ENCODE results near the gene CBX3. TPM values are rescaled to one million over a fixed set of nuclear protein-coding genes. Genes with fewer than 3 reads are reported as not detected.

Gene CBX3
- total and polyA plus RNA-seq, 10 of the 15 experiments (the other 5 are each of a cell fraction or from before 2014, with no cell fraction given): 153 to 307 (median 225) TPM

DNA sequence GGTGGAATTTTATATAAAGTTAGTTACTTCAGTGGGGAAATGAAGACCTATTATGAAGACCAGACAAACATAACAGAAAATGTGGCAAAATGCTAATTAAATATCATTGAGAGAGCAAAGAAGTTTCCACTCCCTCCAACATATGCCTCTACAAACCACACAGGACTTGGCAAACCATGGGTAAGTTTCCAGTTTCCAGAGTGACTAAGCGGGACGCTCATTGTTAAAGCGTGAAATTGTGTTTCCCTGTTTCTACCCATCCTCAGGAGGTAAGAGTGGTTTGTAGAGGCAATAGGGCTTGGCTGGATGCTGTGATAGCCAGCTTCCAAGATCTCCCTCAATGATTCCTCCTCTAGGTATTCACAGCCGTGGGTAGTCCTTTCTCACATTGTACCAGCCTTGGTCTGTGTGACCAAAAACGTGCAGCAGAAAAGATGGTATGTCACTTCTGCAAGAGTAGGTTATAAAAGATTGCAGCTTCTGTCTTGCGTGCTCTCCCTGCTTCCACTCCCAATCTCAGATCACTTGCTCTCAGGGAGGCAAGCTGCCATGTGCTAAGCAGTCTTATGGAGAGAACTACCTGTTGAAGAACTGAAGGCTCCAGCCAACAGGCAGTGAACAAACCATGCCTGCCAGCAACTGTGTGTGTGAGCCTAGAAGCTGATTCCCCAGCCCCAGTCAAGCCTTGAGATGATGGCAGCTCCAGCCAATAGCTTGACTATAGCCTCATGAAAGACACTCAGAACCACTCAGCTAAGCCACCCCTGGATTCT lies 35.7 kb downstream of the CBX3 start:
- H3K27me3 ChIP-seq (replicated peaks in 1 of 2; ENCODE audit: control insufficient read depth in 2 of 2, insufficient read depth in 2 of 2, low read length in 1 of 2): peaks cover 0 to 3% of the 10 kb centered on the region in 2 experiments; a peak in 1 of 4 replicates
- H3K79me2 ChIP-seq (ENCODE audit: control insufficient read depth, insufficient read depth, low read length): no peaks in the 10 kb centered on the region
- no peak overlapping the region for H3K4me3 ChIP-seq
- no TSS peak for BruUV-seq (replicated peaks)
- in situ Hi-C loops (cut with MboI): no loop called here
- no peaks in the 10 kb centered on the region for H3K4me1 ChIP-seq (ENCODE audit: control insufficient read depth, insufficient read depth, low read length)
- SMC1A ChIA-PET (ENCODE audit: uncharacterized antibody, unreplicated experiment): interaction anchor here (0.5 kb wide), 1 partner anchor 13 kb away, joined by 5 read pairs; no protein-coding TSS in a partner anchor
- no peaks in the 10 kb centered on the region for H3K9me3 ChIP-seq (replicated peaks; ENCODE audit: control insufficient read depth, insufficient read depth, low read length)
- intact Hi-C loops (cut with micrococcal nuclease; ENCODE audit: unreplicated experiment): no loop called here
- DNase-seq (ENCODE audit: low read depth, low spot score) (no peak), FAIRE-seq (no peak), ATAC-seq (no peak)
- no peak overlapping the region for H2AFZ ChIP-seq (ENCODE audit: control insufficient read depth, low read depth, low read length)
- no peak overlapping the region for H3K9ac ChIP-seq (ENCODE audit: control insufficient read depth, insufficient read depth, low read length)
- H3K4me2 ChIP-seq (ENCODE audit: control insufficient read depth, insufficient read depth): no peak overlapping the region
- POLR2A ChIA-PET: no interaction called here
- H3K27ac ChIP-seq (ENCODE audit: control insufficient read depth, insufficient read depth): no peak overlapping the region
- RAD21 ChIA-PET (ENCODE audit: unreplicated experiment): no interaction called here
- no peaks in the 10 kb centered on the region for H3K36me3 ChIP-seq (ENCODE audit: control insufficient read depth in 2 of 2, insufficient read depth in 2 of 2, low read length in 1 of 2)
- no peaks in the 10 kb centered on the region for H4K20me1 ChIP-seq (ENCODE audit: control insufficient read depth, insufficient read depth)
- CTCF ChIA-PET: no interaction called here
- 64% methylated on average over 6 of the region's 6 CpGs for WGBS (ENCODE audit: insufficient coverage, insufficient replicate concordance, low lambda C conversion rate, missing lambda C conversion rate)
- TF ChIP-seq, protein P1, sequence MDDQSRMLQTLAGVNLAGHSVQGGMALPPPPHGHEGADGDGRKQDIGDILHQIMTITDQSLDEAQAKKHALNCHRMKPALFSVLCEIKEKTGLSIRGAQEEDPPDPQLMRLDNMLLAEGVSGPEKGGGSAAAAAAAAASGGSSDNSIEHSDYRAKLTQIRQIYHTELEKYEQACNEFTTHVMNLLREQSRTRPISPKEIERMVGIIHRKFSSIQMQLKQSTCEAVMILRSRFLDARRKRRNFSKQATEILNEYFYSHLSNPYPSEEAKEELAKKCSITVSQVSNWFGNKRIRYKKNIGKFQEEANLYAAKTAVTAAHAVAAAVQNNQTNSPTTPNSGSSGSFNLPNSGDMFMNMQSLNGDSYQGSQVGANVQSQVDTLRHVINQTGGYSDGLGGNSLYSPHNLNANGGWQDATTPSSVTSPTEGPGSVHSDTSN (IDR thresholded peaks at IDR 0.05; ENCODE audit: insufficient replicate concordance, low read depth, low read length): no peak
- TF ChIP-seq NR2F1 (conservative IDR thresholded peaks at IDR 0.05) (no peak), SREBF1 (IDR thresholded peaks at IDR 0.05; ENCODE audit: low read length) (no peak), SMARCA5 (IDR thresholded peaks at IDR 0.05) (no peak), TAF1 (IDR thresholded peaks at IDR 0.05; ENCODE audit: borderline replicate concordance, low read depth, low read length) (no peak), ZNF24 (IDR thresholded peaks at IDR 0.05) (no peak), KLF5 (IDR thresholded peaks at IDR 0.05; ENCODE audit: partially characterized antibody) (no peak), FOS (IDR thresholded peaks at IDR 0.05; ENCODE audit: borderline replicate concordance, extremely low read depth, insufficient read length) (no peak), BACH1 (IDR thresholded peaks at IDR 0.05; ENCODE audit: borderline replicate concordance) (no peak), SREBF2 (IDR thresholded peaks at IDR 0.05; ENCODE audit: low read length) (no peak), POLR2AphosphoS5 (IDR thresholded peaks at IDR 0.05; ENCODE audit: low read length) (no peak), STAT3 (IDR thresholded peaks at IDR 0.05; ENCODE audit: low read depth, low read length) (no peak)
- TF ChIP-seq, protein P2, sequence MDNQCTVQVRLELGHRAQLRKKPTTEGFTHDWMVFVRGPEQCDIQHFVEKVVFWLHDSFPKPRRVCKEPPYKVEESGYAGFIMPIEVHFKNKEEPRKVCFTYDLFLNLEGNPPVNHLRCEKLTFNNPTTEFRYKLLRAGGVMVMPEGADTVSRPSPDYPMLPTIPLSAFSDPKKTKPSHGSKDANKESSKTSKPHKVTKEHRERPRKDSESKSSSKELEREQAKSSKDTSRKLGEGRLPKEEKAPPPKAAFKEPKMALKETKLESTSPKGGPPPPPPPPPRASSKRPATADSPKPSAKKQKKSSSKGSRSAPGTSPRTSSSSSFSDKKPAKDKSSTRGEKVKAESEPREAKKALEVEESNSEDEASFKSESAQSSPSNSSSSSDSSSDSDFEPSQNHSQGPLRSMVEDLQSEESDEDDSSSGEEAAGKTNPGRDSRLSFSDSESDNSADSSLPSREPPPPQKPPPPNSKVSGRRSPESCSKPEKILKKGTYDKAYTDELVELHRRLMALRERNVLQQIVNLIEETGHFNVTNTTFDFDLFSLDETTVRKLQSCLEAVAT (IDR thresholded peaks at IDR 0.05): no peak
- TF ChIP-seq, protein P3, sequence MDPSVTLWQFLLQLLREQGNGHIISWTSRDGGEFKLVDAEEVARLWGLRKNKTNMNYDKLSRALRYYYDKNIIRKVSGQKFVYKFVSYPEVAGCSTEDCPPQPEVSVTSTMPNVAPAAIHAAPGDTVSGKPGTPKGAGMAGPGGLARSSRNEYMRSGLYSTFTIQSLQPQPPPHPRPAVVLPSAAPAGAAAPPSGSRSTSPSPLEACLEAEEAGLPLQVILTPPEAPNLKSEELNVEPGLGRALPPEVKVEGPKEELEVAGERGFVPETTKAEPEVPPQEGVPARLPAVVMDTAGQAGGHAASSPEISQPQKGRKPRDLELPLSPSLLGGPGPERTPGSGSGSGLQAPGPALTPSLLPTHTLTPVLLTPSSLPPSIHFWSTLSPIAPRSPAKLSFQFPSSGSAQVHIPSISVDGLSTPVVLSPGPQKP (IDR thresholded peaks at IDR 0.05; ENCODE audit: low read depth, low read length): no peak
- TF ChIP-seq, protein P4, sequence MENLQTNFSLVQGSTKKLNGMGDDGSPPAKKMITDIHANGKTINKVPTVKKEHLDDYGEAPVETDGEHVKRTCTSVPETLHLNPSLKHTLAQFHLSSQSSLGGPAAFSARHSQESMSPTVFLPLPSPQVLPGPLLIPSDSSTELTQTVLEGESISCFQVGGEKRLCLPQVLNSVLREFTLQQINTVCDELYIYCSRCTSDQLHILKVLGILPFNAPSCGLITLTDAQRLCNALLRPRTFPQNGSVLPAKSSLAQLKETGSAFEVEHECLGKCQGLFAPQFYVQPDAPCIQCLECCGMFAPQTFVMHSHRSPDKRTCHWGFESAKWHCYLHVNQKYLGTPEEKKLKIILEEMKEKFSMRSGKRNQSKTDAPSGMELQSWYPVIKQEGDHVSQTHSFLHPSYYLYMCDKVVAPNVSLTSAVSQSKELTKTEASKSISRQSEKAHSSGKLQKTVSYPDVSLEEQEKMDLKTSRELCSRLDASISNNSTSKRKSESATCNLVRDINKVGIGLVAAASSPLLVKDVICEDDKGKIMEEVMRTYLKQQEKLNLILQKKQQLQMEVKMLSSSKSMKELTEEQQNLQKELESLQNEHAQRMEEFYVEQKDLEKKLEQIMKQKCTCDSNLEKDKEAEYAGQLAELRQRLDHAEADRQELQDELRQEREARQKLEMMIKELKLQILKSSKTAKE (IDR thresholded peaks at IDR 0.05; ENCODE audit: low read depth, poor library complexity, severe bottlenecking): no peak
- TF ChIP-seq, protein P5, sequence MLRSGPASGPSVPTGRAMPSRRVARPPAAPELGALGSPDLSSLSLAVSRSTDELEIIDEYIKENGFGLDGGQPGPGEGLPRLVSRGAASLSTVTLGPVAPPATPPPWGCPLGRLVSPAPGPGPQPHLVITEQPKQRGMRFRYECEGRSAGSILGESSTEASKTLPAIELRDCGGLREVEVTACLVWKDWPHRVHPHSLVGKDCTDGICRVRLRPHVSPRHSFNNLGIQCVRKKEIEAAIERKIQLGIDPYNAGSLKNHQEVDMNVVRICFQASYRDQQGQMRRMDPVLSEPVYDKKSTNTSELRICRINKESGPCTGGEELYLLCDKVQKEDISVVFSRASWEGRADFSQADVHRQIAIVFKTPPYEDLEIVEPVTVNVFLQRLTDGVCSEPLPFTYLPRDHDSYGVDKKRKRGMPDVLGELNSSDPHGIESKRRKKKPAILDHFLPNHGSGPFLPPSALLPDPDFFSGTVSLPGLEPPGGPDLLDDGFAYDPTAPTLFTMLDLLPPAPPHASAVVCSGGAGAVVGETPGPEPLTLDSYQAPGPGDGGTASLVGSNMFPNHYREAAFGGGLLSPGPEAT (IDR thresholded peaks at IDR 0.05; ENCODE audit: low read depth): no peak

All from GM12878 (cell line).